ENCODE measurements around the gene MRM2.

Gene MRM2

DNA sequence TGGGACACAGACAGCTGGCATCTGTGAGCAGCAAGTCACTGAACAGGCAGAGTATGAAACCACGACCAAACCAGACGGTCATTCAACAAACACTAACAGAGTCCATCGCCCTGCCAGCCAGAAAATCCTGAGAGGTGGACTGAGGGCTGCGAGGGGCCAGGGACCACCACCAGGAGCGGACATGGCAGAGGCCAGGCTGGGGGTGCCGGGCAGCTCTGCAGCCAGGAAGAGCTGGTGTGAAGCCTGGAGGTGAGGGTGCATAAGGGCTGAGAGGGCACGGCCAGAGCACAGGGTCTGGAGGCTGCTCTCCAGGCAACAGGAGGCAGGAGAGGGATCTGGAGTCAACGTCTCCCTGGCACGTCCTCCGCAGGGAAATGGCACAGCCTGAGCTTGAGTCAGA lies 24.8 kb downstream of the MRM2 start:
- in situ Hi-C loops (cut with HindIII; ENCODE audit: low sequenced_read_pairs): no loop called here

DNA sequence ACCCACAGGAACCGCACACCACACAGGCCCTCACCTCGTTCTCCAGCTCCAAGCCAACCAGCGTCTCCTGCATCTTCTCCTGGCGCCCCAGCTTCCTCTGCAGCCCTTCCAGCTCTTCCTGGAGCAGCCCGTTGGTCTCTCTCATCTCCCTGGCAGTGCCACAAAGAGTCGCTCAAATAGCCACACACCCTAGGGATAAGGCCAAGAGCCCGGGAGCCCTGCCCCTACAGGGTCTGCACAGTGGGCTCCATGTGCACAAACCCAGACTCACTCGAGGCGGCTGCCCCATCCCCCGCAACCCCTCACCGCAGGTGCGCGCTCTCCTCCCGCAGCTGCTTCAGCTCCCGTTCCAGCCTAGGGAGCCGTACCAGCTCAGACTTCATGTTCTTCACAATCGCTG lies 26.2 kb downstream of the MRM2 start:
- H3K4me3 ChIP-seq (ENCODE audit: low read depth, low read length): no peak overlapping the region
- no peak for DNase-seq (ENCODE audit: low read depth, low spot score)
- TF ChIP-seq, protein P1, sequence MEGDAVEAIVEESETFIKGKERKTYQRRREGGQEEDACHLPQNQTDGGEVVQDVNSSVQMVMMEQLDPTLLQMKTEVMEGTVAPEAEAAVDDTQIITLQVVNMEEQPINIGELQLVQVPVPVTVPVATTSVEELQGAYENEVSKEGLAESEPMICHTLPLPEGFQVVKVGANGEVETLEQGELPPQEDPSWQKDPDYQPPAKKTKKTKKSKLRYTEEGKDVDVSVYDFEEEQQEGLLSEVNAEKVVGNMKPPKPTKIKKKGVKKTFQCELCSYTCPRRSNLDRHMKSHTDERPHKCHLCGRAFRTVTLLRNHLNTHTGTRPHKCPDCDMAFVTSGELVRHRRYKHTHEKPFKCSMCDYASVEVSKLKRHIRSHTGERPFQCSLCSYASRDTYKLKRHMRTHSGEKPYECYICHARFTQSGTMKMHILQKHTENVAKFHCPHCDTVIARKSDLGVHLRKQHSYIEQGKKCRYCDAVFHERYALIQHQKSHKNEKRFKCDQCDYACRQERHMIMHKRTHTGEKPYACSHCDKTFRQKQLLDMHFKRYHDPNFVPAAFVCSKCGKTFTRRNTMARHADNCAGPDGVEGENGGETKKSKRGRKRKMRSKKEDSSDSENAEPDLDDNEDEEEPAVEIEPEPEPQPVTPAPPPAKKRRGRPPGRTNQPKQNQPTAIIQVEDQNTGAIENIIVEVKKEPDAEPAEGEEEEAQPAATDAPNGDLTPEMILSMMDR (IDR thresholded peaks at IDR 0.05; ENCODE audit: low read depth, low read length): no peak
- in situ Hi-C loops (cut with HindIII; ENCODE audit: low sequenced_read_pairs): no loop called here

More for the DNA sequence above, 24.8 kb downstream of the MRM2 start:
- no peak overlapping the region for H3K4me3 ChIP-seq (ENCODE audit: low read depth, low read length)
- TF ChIP-seq, protein P1 (IDR thresholded peaks at IDR 0.05; ENCODE audit: low read depth, low read length): no peak
- DNase-seq (ENCODE audit: low read depth, low spot score): no peak

DNA sequence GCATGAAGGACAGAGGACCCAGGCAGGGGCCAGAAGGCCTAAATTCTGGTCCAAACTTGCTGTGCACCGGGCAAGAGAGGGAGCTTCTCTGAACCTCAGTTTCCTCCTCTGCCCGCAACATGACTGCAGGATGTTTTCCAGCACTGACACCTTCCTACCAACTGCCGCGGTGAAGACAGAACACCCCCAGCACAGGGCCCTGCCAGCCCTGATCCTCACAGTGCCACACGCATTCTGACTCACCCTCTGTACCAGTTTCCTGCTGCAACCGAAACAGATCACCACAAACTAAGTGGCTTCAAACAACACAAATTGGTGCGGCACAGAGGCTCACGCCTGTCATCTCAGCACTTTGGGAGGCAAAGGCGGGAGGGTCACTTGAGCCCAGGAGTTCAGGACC lies 27.4 kb downstream of the MRM2 start:
- in situ Hi-C loops (cut with HindIII; ENCODE audit: low sequenced_read_pairs): no loop called here
- H3K4me3 ChIP-seq (ENCODE audit: low read depth, low read length): no peak overlapping the region
- no peak for DNase-seq (ENCODE audit: low read depth, low spot score)
- TF ChIP-seq, protein P1 (IDR thresholded peaks at IDR 0.05; ENCODE audit: low read depth, low read length): no peak

DNA sequence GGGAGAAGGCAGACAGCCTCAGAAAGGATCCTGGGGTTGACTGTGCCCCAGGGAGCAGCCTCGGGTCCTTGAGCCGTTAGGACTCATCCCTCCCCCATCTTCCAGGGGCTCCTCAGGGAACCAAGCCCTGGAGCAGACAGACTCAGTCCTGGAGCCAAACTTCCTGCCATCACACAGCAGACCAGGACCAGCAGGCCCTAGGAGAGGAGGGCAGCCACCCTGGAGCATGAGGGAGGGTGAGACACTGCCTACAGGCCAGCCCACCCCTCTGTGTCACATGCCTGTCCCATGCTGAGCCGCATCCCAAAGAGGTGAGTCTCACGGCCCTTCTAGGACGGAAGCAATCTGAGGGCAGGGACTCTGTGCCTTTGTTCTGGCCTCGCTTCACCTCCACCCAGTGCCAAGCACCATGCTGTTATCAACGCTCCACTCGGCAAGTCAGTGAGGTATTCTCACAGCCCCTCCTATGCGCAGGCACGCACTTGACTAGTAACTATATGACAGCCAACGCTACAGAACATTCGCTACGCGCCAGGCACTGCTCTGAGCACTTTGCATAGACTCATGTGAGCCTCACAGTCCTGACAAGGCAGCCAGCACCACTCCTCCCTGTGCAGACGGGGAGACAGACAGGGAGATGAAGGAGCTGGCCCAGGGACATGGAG lies 28.3 kb downstream of the MRM2 start:
- in situ Hi-C loops (cut with HindIII; ENCODE audit: low sequenced_read_pairs): no loop called here
- H3K4me3 ChIP-seq (ENCODE audit: low read depth, low read length): no peak overlapping the region
- no peak for DNase-seq (ENCODE audit: low read depth, low spot score)
- TF ChIP-seq, protein P1 (IDR thresholded peaks at IDR 0.05; ENCODE audit: low read depth, low read length): no peak

DNA sequence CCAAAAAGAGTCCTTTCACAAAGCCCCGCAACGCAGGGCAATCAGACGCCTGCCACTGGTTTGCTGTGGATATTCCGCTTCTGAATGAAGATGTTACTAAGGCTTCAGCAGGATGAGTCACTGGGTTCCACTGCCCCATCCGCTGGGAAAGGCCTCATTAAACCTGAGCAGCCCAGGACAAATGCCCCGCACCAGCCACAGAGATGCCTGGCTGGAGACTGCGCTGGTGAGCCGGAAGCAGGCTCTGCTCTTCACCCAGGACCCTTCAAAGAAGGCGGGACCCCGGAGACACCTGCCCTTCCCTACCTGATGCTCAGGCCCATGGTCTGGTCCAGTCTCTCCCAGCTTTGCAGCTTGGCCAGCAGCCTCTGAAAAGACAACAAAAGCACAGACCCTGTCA lies 29.1 kb downstream of the MRM2 start:
- TF ChIP-seq, protein P1 (IDR thresholded peaks at IDR 0.05; ENCODE audit: low read depth, low read length): no peak
- DNase-seq (ENCODE audit: low read depth, low spot score): no peak
- H3K4me3 ChIP-seq (ENCODE audit: low read depth, low read length): no peak overlapping the region
- in situ Hi-C loops (cut with HindIII; ENCODE audit: low sequenced_read_pairs): no loop called here

DNA sequence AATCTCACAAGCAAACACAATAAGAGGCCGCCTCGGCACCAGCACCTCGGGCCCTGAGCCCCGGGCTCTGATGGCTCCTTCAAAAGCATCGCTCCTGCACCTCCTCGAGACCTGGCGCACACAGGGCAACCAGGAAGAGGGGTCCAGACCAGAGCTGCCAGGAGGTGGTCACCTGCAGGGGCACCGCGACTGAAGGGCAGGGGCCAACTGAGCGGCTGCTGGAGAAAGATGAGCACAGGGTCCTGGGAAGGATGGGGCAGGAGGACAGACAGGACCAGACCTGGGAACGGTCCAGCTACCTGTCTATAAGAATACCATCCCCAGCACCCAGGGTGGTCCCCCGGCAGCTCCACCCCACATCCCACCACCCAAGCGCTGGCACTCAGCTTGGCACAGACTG lies 30.1 kb downstream of the MRM2 start:
- TF ChIP-seq, protein P1 (IDR thresholded peaks at IDR 0.05; ENCODE audit: low read depth, low read length): no peak
- H3K4me3 ChIP-seq (ENCODE audit: low read depth, low read length): no peak overlapping the region
- in situ Hi-C loops (cut with HindIII; ENCODE audit: low sequenced_read_pairs): no loop called here
- no peak for DNase-seq (ENCODE audit: low read depth, low spot score)
